ENCODE results near the gene LRP11.

The LRP11 gene

DNA sequence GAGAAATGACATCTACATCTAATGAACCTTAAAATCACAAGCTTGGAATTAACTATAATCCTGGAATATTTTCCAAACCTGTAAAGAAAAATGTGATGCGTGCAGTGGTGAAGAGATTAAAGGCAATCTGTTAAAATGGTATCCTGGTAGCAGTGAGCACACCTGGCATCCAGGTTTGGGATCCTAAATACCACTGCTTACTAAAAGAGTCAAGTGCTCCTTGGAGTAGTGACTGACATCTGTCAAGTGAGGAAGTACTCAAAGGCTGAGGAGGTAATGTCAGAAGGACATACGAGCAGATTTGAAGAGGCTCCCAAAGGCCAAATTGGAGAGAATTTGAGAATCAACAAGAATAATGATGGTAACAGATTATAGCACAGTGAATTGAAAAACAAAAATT is 81.8 kb downstream of the LRP11 start:
- DNase-seq (ENCODE audit: low spot score), result no peak

DNA sequence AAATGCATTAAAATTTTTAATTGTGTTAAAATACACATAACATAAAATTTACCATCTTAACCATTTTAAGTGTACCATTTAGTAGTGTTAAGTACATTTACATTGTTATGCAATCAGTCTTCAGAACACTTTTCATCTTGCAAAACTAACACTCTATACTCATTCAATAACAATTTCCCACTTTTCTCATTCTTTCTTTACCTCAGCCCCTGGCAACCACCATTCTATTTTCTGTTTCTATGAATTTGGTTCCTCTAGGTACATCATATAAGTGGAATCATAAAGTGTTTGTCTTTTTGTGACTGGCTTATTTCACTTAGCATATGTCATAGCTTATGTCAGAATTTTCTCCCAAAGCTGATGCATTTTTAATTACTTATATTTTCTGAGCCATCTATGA is 82.4 kb downstream of the LRP11 start:
- no peak for DNase-seq (ENCODE audit: low spot score)

DNA sequence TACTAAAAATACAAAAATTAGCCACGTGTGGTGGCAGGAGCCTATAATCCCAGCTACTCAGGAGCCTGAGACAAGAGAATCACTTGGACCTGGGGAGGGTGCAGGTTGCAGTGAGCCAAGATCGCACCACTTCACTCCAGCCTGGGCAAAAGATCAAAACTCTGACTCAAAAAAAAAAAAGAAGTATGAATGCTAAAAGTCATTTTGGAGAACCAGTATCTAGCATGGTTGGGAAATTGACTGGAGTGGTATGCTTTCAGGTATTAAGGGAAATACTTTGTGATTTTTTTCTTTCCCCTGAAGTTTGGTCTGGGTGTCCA is 84.6 kb downstream of the LRP11 start:
- DNase-seq (ENCODE audit: low spot score), result no peak

DNA sequence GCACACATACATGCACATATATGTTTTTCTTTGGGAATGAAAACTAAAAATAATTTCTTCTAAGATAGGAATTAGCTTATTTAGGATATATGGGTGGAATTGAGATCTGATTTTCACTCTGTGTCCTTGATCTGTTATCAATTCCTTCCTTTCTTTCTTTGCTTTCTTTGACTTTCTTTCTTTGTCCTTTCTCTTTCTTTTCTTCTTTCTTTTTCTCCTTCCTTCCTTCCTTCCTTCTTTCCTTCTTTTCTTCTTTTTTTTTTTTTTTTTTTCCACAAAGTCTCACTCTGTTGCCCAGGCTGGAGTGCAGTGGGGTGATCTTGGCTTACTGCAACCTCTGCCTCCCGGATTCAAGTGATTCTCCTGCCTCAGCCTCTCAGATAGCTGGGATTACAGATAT is 86.5 kb downstream of the LRP11 start:
- DNase-seq (ENCODE audit: low spot score), result no peak

DNA sequence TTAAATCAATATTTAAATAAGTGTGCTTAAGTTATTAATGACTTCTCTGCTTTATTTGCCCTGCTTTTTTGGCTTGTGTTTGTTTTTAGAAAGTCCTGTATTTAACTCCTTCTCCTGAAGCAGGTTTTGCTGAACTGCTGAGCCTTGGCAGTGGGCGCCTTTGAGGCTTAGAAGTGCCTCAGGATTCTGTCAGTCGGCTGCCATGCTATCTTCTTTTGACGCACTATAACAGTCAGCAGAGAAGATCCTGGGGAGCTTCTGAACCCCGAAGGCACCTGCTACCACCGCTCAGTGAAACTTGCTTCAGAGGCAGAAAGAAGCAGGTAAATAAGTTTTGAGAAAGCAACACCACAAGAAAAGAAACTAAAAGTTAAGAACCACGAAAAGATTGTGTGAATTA is 92.2 kb downstream of the LRP11 start:
- DNase-seq (ENCODE audit: low spot score), result no peak

DNA sequence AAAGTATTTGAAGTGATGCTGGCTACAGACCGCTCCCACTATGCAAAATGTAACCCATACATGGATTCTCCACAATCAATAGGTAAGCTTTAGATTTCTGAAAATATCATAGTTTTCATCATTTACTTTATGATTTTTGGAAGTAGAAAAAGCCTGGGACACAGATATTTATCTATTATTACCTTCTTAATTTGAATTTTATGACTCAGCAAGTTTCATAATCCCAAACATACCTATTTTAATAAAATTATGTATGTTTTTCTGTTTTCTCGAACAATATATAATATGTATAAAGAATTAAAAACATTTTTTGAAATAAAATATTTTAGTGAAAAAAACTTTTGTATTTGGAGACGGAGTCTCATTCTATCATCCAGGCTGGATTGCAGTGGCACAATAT is 93.0 kb downstream of the LRP11 start:
- DNase-seq (ENCODE audit: low spot score), result no peak

DNA sequence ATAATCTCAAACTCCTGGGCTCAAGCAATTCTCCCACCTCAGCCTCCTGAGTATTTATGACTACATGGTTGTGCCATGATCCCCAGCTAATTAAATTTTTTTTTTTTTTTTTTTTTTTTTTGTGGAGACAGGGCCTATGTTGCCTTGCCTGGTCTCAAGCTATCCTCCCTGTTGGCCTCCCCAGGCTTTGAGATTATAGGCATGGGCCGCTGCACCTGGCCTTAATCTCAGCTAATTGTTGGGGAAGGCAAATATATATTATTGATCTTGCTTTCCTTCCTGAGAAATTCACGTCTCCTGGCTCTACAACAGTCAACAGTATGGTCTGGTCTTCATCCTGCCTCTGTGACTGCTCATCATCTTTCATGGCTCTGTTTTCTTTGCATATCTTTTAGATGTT is 94.5 kb downstream of the LRP11 start:
- DNase-seq (ENCODE audit: low spot score), result no peak

Measured in CD4-positive, alpha-beta T cell treated with Interleukin-2 at 100 ng/mL for 4 hours (primary cell).